Fibroblast of mammary gland (primary cell): ENCODE measurements around the gene CD300A.

ENCODE experiments used
- DNase-seq: peaks from one replicate; pipeline ENCODE4 v3.0.0-alpha.2; 2010; ENCODE audit warnings: low read depth
- H3K4me3 ChIP-seq: 2 replicates; pipeline ENCODE4 v1.5.1; 2011; ENCODE audit warnings: low read depth, mild to moderate bottlenecking, low read length, moderate library complexity; ENCODE audit not compliant: control insufficient read depth
- CTCF ChIP-seq: conservative IDR thresholded peaks from 2 replicates; pipeline ENCODE4 v1.5.1; 2011; ENCODE audit warnings: low read depth, low read length, inconsistent platforms; ENCODE audit not compliant: control insufficient read depth, insufficient read depth

Gene CD300A

GRCh38 chr17:74427048-74427762 is 39.2 kb upstream of the CD300A start:
- TF ChIP-seq CTCF = no peak
- no peak overlapping the region for H3K4me3 ChIP-seq
- DNase-seq = no peak

GRCh38 chr17:74427763-74428153 is 38.7 kb upstream of the CD300A start:
- no peak overlapping the region for H3K4me3 ChIP-seq
- DNase-seq = no peak
- no peak for TF ChIP-seq CTCF

- peak; percentile 16 for DNase-seq
- peak overlapping the region; percentile 61 for H3K4me3 ChIP-seq
These were observed 36.6 kb upstream of the CD300A start for GRCh38 chr17:74429604-74430384.

GRCh38 chr17:74430385-74430705 is 36.1 kb upstream of the CD300A start:
- no peak for DNase-seq
- TF ChIP-seq CTCF = no peak
- peak overlapping the region; percentile 61 for H3K4me3 ChIP-seq

More at GRCh38 chr17:74429604-74430384, 36.6 kb upstream of the CD300A start:
- no peak for TF ChIP-seq CTCF

GRCh38 chr17:74430706-74431567 is 35.5 kb upstream of the CD300A start:
- peak; percentile 81 for DNase-seq

More at GRCh38 chr17:74430706-74431567, 35.5 kb upstream of the CD300A start:
- no peak for TF ChIP-seq CTCF
- peak overlapping the region; percentile 61 for H3K4me3 ChIP-seq
